Glutamatergic neuron (in vitro differentiated cells): ENCODE results near the gene MSL1. TPM values are rescaled to one million over a fixed set of nuclear protein-coding genes. Genes with fewer than 3 reads are reported as not detected.

ENCODE experiments used
- DNase-seq: peaks from one replicate; pipeline ENCODE4 v3.0.0; 2022
- H3K27ac Mint-ChIP-seq: one replicate; pipeline ENCODE4 v1.8.0; 2020; ENCODE audit warnings: mild to moderate bottlenecking, mixed read lengths, inconsistent platforms; ENCODE audit not compliant: unreplicated experiment
- H3K27me3 Mint-ChIP-seq: one replicate; pipeline ENCODE4 v1.8.0; 2020; ENCODE audit warnings: mild to moderate bottlenecking, moderate library complexity, mixed read lengths, inconsistent platforms; ENCODE audit not compliant: unreplicated experiment
- H3K36me3 Mint-ChIP-seq: one replicate; pipeline ENCODE4 v1.8.0; 2020; ENCODE audit warnings: mild to moderate bottlenecking, mixed read lengths, inconsistent platforms; ENCODE audit not compliant: unreplicated experiment
- H3K4me1 Mint-ChIP-seq: one replicate; pipeline ENCODE4 v1.8.0; 2020; ENCODE audit warnings: mild to moderate bottlenecking, low read depth, mixed read lengths, inconsistent platforms; ENCODE audit not compliant: unreplicated experiment
- H3K4me3 Mint-ChIP-seq: one replicate; pipeline ENCODE4 v1.8.0; 2020; ENCODE audit warnings: mild to moderate bottlenecking, mixed read lengths, inconsistent platforms; ENCODE audit not compliant: unreplicated experiment
- H3K9me3 Mint-ChIP-seq: one replicate; pipeline ENCODE4 v1.8.0; 2020; ENCODE audit warnings: mild to moderate bottlenecking, moderate library complexity, mixed read lengths, inconsistent platforms; ENCODE audit not compliant: unreplicated experiment
- total RNA-seq: library from RNA; stranded (reverse); fragmentation: NEBNext Ultra II Directional; extraction: Animal tissue kit (Norgen Biotek cat#: 25700); gene quantifications from one replicate; pipeline ENCODE4 v1.2.1, GENCODE V29; 2021; ENCODE audit not compliant: unreplicated experiment
- TF ChIP-seq, protein P1 (sequence below): fragments of 200-600 bp; sonication (generic); IDR thresholded peaks from one replicate; pipeline ENCODE4 v1.5.0; 2021; ENCODE audit not compliant: partially characterized antibody, unreplicated experiment

Gene MSL1
- total RNA-seq, 1 donor from 2014 or later = 110 TPM

GRCh38 chr17:40087903-40088718 lies 33.7 kb upstream of the MSL1 start:
- TF ChIP-seq, protein P1, sequence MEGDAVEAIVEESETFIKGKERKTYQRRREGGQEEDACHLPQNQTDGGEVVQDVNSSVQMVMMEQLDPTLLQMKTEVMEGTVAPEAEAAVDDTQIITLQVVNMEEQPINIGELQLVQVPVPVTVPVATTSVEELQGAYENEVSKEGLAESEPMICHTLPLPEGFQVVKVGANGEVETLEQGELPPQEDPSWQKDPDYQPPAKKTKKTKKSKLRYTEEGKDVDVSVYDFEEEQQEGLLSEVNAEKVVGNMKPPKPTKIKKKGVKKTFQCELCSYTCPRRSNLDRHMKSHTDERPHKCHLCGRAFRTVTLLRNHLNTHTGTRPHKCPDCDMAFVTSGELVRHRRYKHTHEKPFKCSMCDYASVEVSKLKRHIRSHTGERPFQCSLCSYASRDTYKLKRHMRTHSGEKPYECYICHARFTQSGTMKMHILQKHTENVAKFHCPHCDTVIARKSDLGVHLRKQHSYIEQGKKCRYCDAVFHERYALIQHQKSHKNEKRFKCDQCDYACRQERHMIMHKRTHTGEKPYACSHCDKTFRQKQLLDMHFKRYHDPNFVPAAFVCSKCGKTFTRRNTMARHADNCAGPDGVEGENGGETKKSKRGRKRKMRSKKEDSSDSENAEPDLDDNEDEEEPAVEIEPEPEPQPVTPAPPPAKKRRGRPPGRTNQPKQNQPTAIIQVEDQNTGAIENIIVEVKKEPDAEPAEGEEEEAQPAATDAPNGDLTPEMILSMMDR = no peak
- Mint-ChIP-seq H3K4me3 (no peak overlapping the region), H3K4me1 (peaks cover 22% of the 10 kb centered on the region), H3K27ac (peak overlapping the region; percentile 62), H3K9me3 (peaks cover 4% of the 10 kb centered on the region), H3K36me3 (peaks cover 4% of the 10 kb centered on the region), H3K27me3 (peaks cover 14% of the 10 kb centered on the region)
- DNase-seq = no peak

- TF ChIP-seq, protein P1 = no peak
These were observed 32.5 kb upstream of the MSL1 start for GRCh38 chr17:40089077-40089895.

GRCh38 chr17:40090237-40091119 lies 31.3 kb upstream of the MSL1 start:
- H3K4me3 Mint-ChIP-seq = no peak overlapping the region

More at GRCh38 chr17:40089077-40089895, 32.5 kb upstream of the MSL1 start:
- H3K27ac Mint-ChIP-seq = no peak overlapping the region
- no peak for DNase-seq
- peak overlapping the region; percentile 71 for H3K4me3 Mint-ChIP-seq
- peaks cover 14% of the 10 kb centered on the region for H3K27me3 Mint-ChIP-seq
- H3K9me3 Mint-ChIP-seq = peaks cover 4% of the 10 kb centered on the region
- peaks cover 31% of the 10 kb centered on the region for H3K4me1 Mint-ChIP-seq
- peaks cover 4% of the 10 kb centered on the region for H3K36me3 Mint-ChIP-seq

GRCh38 chr17:40091691-40092397 lies 29.9 kb upstream of the MSL1 start:
- H3K36me3 Mint-ChIP-seq = peaks cover 4% of the 10 kb centered on the region
- peak overlapping the region; percentile 91 for H3K27ac Mint-ChIP-seq
- H3K9me3 Mint-ChIP-seq = peaks cover 4% of the 10 kb centered on the region
- H3K4me1 Mint-ChIP-seq = peaks cover 31% of the 10 kb centered on the region
- DNase-seq = peak; percentile 63
- H3K27me3 Mint-ChIP-seq = peaks cover 12% of the 10 kb centered on the region
- TF ChIP-seq, protein P1 = no peak
- no peak overlapping the region for H3K4me3 Mint-ChIP-seq

More at GRCh38 chr17:40090237-40091119, 31.3 kb upstream of the MSL1 start:
- TF ChIP-seq, protein P1 = no peak
- Mint-ChIP-seq H3K27ac (no peak overlapping the region), H3K9me3 (peaks cover 4% of the 10 kb centered on the region), H3K4me1 (peaks cover 31% of the 10 kb centered on the region), H3K27me3 (peaks cover 12% of the 10 kb centered on the region), H3K36me3 (peaks cover 4% of the 10 kb centered on the region)
- DNase-seq = no peak
